ENCODE results near the gene H2AZ1.
A peak's percentile ranks its signal among the peaks of the same experiment; 100 is the strongest.

The H2AZ1 gene

GRCh38 chr4:99947608-99948007 lies 2.5 kb downstream of the H2AZ1 start:
- Histone ChIP-seq H3K4me3 (peak overlapping the region in 9 of 10 experiments; percentile 70 to 95 (median 89); a peak in 15 of 20 replicates), H3K27me3 (no peaks in the 10 kb centered on the region), H3K9me3 (replicated peaks in 1 of 11) (peaks cover 0 to 10% (median 5%) of the 10 kb centered on the region in 11 experiments; a peak in 7 of 22 replicates), H3K4me1 (peaks cover 43 to 57% (median 52%) of the 10 kb centered on the region in 10 experiments), H3K9ac (peak overlapping the region; percentile 89 to 99 (median 97); a peak in 19 of 22 replicates), H3K27ac (peak overlapping the region in 9 of 11 experiments; percentile 82 to 95 (median 90); a peak in 14 of 22 replicates), H4K20me1 (peaks cover 28 to 68% (median 54%) of the 10 kb centered on the region in 11 experiments; a peak in 20 of 22 replicates), H3K36me3 (peaks cover 6 to 41% (median 35%) of the 10 kb centered on the region in 11 experiments; a peak in 21 of 22 replicates), H3K4me2 (peak overlapping the region; percentile 85 to 98 (median 92))
- TF ChIP-seq Cebpa-rat (IDR thresholded peaks at IDR 0.05): no peak

GRCh38 chr4:99947190-99947578 lies 2.9 kb downstream of the H2AZ1 start:
- Histone ChIP-seq H3K27me3 (no peaks in the 10 kb centered on the region), H3K4me2 (peak overlapping the region; percentile 85 to 98 (median 92)), H3K36me3 (peaks cover 6 to 44% (median 35%) of the 10 kb centered on the region in 11 experiments; a peak in 21 of 22 replicates), H3K27ac (peak overlapping the region; percentile 65 to 93 (median 90); a peak in 21 of 22 replicates), H3K4me1 (peaks cover 43 to 59% (median 53%) of the 10 kb centered on the region in 10 experiments), H3K9ac (peak overlapping the region; percentile 89 to 99 (median 97)), H4K20me1 (peaks cover 28 to 72% (median 58%) of the 10 kb centered on the region in 11 experiments; a peak in 20 of 22 replicates), H3K4me3 (peak overlapping the region; percentile 70 to 95 (median 89)), H3K9me3 (replicated peaks in 1 of 11) (peaks cover 0 to 10% (median 5%) of the 10 kb centered on the region in 11 experiments; a peak in 7 of 22 replicates)
- TF ChIP-seq Cebpa-rat (IDR thresholded peaks at IDR 0.05): no peak

GRCh38 chr4:99946356-99947189 lies 3.5 kb downstream of the H2AZ1 start, which contains the start of gene DNAJB14:
DNAJB14 (minus strand) TSS chr4:99946618; CDS start chr4:99946571, 47 bp downstream.
- Histone ChIP-seq H3K4me3 (peak within 1 kb of the TSS; percentile 70 to 95 (median 89)), H3K27me3 (no peaks in the 10 kb centered on the region), H3K9ac (peak within 1 kb of the TSS; percentile 89 to 99 (median 97)), H3K36me3 (peaks cover 6 to 45% (median 35%) of the 10 kb centered on the region in 11 experiments; a peak in 21 of 22 replicates), H3K4me1 (peaks cover 43 to 61% (median 52%) of the 10 kb centered on the region in 10 experiments), H3K9me3 (replicated peaks in 1 of 11) (peaks cover 0 to 10% (median 5%) of the 10 kb centered on the region in 11 experiments; a peak in 7 of 22 replicates), H3K27ac (peak within 1 kb of the TSS; percentile 65 to 93 (median 90)), H4K20me1 (peaks cover 29 to 78% (median 62%) of the 10 kb centered on the region in 11 experiments; a peak in 20 of 22 replicates), H3K4me2 (peak within 1 kb of the TSS; percentile 85 to 98 (median 92))
- TF ChIP-seq Cebpa-rat (IDR thresholded peaks at IDR 0.05): no peak

DNA sequence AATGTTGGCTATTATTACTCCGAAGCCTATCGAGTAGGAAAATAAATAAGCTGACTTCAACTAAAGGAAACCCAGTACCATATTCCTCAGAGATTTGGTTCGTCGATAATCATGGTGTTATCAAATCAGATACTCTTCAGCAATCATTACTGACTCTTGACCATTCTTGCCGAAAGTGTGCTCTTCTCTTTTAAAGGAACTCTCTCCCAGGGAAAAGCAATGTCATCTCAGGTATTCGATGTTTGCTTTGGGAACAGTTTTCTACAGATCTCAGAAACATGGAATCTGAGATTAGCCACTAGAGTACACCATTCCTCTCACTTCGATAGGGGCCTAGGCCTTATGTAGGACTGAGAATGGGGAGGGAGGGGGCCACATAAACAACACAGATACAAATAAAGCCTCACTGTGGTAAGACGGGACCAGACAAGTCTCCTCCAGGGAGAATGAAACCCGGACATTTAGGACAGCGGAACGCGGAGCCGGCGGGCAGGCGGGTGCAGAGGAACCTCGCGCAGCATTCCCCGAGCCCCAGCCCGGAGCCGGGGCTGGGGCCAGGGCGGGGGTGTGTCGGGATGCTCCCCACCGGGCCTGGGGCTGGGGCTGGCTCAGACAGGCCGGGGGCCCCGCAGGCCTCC lies 4.2 kb downstream of the H2AZ1 start:
- peaks cover 0 to 10% (median 5%) of the 10 kb centered on the region in 11 experiments; a peak in 7 of 22 replicates for H3K9me3 ChIP-seq (replicated peaks in 1 of 11)
- peak overlapping the region; percentile 70 to 95 (median 89) for H3K4me3 ChIP-seq
- TF ChIP-seq Cebpa-rat (IDR thresholded peaks at IDR 0.05): no peak
- H3K27ac ChIP-seq: peak overlapping the region; percentile 65 to 93 (median 90)
- H3K9ac ChIP-seq: peak overlapping the region; percentile 89 to 99 (median 97)
- H4K20me1 ChIP-seq: peaks cover 33 to 85% (median 69%) of the 10 kb centered on the region in 11 experiments; a peak in 20 of 22 replicates
- peaks cover 35 to 54% (median 47%) of the 10 kb centered on the region in 10 experiments for H3K4me1 ChIP-seq
- H3K36me3 ChIP-seq: peaks cover 6 to 51% (median 37%) of the 10 kb centered on the region in 11 experiments; a peak in 21 of 22 replicates
- no peaks in the 10 kb centered on the region for H3K27me3 ChIP-seq
- peak overlapping the region; percentile 85 to 98 (median 92) for H3K4me2 ChIP-seq

DNA sequence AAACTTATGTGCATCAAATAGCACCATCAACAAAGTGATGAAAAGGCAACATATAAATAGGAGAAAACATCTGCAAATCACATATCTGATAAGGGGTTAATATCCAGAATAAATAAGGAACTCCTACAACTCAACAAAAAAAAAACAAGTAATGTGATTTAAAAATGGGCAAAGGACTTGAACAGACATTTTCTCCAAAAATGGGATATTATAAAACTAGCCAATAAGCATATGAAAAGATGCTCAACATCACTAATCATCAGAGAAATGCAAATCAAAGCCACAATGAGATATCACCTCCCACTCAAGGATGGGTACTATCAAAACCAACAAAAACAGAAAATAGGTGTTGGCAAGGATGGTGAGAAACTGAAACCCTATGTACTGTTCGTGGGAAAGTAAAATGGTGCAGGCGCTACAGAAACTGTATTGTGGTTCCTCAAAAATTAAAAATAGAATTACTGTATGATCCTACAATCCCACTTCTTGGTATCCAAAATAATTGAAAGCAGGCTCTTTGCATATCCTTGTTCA lies 6.1 kb downstream of the H2AZ1 start:
- peaks cover 38 to 94% (median 77%) of the 10 kb centered on the region in 11 experiments; a peak in 20 of 22 replicates for H4K20me1 ChIP-seq
- no peak overlapping the region for H3K27ac ChIP-seq
- H3K9ac ChIP-seq: 0 out of 22 replicates have a peak overlapping the region, but pooled peaks of 1 of the 11 experiments have one; percentile 95
- H3K4me3 ChIP-seq: peak overlapping the region in 9 of 10 experiments; percentile 34 to 95 (median 88); a peak in 14 of 20 replicates
- H3K9me3 ChIP-seq (replicated peaks in 1 of 11): peaks cover 0 to 10% (median 5%) of the 10 kb centered on the region in 11 experiments; a peak in 8 of 22 replicates
- peaks cover 20 to 67% (median 47%) of the 10 kb centered on the region in 11 experiments; a peak in 21 of 22 replicates for H3K36me3 ChIP-seq
- no peak for TF ChIP-seq Cebpa-rat (IDR thresholded peaks at IDR 0.05)
- peaks cover 35 to 54% (median 46%) of the 10 kb centered on the region in 10 experiments for H3K4me1 ChIP-seq
- peak overlapping the region; percentile 85 to 98 (median 92) for H3K4me2 ChIP-seq
- H3K27me3 ChIP-seq: no peaks in the 10 kb centered on the region

GRCh38 chr4:99938243-99938753 lies 11.8 kb downstream of the H2AZ1 start:
- peaks cover 20 to 93% (median 63%) of the 10 kb centered on the region in 11 experiments; a peak in 19 of 22 replicates for H4K20me1 ChIP-seq
- H3K9ac ChIP-seq: no peak overlapping the region
- H3K27me3 ChIP-seq: no peaks in the 10 kb centered on the region
- H3K9me3 ChIP-seq (replicated peaks in 1 of 11): peaks cover 35 to 50% (median 44%) of the 10 kb centered on the region in 11 experiments
- peaks cover 49 to 85% (median 70%) of the 10 kb centered on the region in 11 experiments for H3K36me3 ChIP-seq
- TF ChIP-seq Cebpa-rat (IDR thresholded peaks at IDR 0.05): no peak
- peaks cover under 1 to 13% (median 5%) of the 10 kb centered on the region in 10 experiments; a peak in 14 of 20 replicates for H3K4me1 ChIP-seq
- no peak overlapping the region for H3K27ac ChIP-seq
- no peak overlapping the region for H3K4me3 ChIP-seq
- no peak overlapping the region for H3K4me2 ChIP-seq

- H3K27me3 ChIP-seq: no peaks in the 10 kb centered on the region
- H3K4me1 ChIP-seq: no peaks in the 10 kb centered on the region
- H3K9ac ChIP-seq: no peak overlapping the region
- TF ChIP-seq Cebpa-rat (IDR thresholded peaks at IDR 0.05): no peak
- no peak overlapping the region for H3K4me3 ChIP-seq
- peaks cover 13 to 92% (median 65%) of the 10 kb centered on the region in 11 experiments; a peak in 18 of 22 replicates for H4K20me1 ChIP-seq
- H3K4me2 ChIP-seq: no peak overlapping the region
- H3K36me3 ChIP-seq: peaks cover 54 to 92% (median 80%) of the 10 kb centered on the region in 11 experiments
- no peak overlapping the region for H3K27ac ChIP-seq
- H3K9me3 ChIP-seq (replicated peaks in 1 of 11): peaks cover 35 to 59% (median 46%) of the 10 kb centered on the region in 11 experiments
Measured at GRCh38 chr4:99934891-99935290, 15.2 kb downstream of the H2AZ1 start.

- no peak overlapping the region for H3K27ac ChIP-seq
- no peak overlapping the region for H3K4me3 ChIP-seq
- H3K36me3 ChIP-seq: peaks cover 52 to 92% (median 83%) of the 10 kb centered on the region in 11 experiments
- H3K9ac ChIP-seq: no peak overlapping the region
- peaks cover 15 to 90% (median 51%) of the 10 kb centered on the region in 11 experiments; a peak in 20 of 22 replicates for H4K20me1 ChIP-seq
- no peaks in the 10 kb centered on the region for H3K4me1 ChIP-seq
- H3K9me3 ChIP-seq (replicated peaks in 1 of 11): peaks cover 0 to 3% (median 0%) of the 10 kb centered on the region in 11 experiments; a peak in 2 of 22 replicates
- no peak for TF ChIP-seq Cebpa-rat (IDR thresholded peaks at IDR 0.05)
- H3K4me2 ChIP-seq: no peak overlapping the region
- no peaks in the 10 kb centered on the region for H3K27me3 ChIP-seq
Measured at GRCh38 chr4:99927566-99927965, 22.5 kb downstream of the H2AZ1 start.
